Fibroblast of mammary gland (primary cell): ENCODE data around the gene C2orf42.

ENCODE experiments used
- DNase-seq: peaks from one replicate; pipeline ENCODE4 v3.0.0-alpha.2; 2010; ENCODE audit warnings: low read depth
- H3K4me3 ChIP-seq: 2 replicates; pipeline ENCODE4 v1.5.1; 2011; ENCODE audit warnings: low read depth, mild to moderate bottlenecking, low read length, moderate library complexity; ENCODE audit not compliant: control insufficient read depth
- TF ChIP-seq, protein P1 (sequence below): conservative IDR thresholded peaks from 2 replicates; pipeline ENCODE4 v1.5.1; 2011; ENCODE audit warnings: low read depth, low read length, inconsistent platforms; ENCODE audit not compliant: control insufficient read depth, insufficient read depth

The C2orf42 gene

DNA sequence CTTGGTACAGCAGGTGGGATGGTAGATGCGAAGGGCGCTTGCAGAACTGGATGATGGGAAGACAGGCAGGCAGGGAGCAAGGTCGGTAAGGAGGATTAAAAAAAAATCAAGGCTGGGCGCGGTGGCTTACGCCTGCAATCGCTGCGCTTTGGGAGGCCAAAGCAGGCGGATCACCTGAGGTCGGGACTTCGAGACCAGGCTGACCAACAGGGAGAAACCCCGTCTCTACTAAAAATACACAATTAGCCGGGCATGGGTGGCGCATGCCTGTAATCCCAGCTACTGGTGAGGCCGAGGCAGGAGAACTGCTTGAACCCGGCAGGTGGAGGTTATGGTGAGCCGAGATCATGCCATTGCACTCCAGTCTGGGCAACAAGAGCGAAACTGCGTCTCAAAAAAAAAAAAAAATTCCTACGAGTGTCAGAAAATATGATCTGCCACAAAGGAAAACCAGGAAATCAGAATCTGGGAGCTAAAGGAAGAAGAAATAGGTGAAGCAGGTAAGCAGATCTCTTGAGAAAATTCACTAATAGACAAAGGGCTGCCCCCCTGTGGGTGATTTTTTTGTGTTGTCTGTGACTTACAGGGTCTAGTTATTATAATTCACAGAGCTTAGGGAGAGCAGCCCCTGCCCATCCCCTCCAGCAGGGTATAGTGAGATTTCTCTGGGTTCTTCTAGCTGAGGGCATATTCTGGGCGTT, 46.2 kb downstream of the C2orf42 start:
- DNase-seq, result no peak

DNA sequence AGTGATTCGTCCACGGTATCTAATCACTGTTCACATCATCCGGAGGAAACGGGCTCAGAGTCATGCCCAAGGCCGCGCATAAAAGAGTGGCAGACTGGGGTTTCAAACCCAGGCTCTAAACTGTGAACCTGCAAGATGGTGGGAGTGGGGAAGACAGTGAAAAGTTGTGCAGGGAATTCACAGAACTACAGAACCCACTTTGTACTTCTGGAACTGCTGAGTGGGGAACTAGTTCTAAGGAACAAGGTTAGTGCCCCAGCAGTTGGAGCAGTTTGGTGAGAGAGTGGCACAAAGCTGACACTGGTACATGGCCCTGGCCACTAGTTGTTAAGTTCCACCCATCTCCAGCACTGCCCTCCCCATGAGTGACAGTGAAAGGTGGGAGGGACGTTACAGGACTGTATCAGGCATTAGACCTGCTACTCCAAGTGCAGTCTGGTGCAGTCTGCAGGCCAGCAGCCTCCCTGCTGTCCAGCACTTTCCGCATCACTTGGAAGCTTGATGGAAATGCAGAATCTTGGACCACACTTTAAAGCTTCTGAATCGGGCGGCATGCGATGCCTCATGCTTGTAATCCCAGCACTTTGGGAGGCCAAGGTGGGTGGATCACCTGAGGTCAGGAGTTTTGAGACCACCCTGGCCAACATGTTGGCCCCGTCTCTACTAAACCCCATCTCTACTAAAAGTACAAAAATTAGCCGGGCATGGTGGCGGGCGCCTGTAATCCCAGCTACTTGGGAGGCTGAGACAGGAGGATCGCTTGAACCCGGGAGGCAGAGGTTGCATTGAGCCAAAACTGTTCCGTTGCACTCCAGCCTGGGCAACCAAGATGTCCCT, 47.3 kb downstream of the C2orf42 start:
- DNase-seq, result peak; percentile 45

More for the DNA sequence above, 46.2 kb downstream of the C2orf42 start:
- H3K4me3 ChIP-seq, result no peak overlapping the region
- TF ChIP-seq, protein P1, sequence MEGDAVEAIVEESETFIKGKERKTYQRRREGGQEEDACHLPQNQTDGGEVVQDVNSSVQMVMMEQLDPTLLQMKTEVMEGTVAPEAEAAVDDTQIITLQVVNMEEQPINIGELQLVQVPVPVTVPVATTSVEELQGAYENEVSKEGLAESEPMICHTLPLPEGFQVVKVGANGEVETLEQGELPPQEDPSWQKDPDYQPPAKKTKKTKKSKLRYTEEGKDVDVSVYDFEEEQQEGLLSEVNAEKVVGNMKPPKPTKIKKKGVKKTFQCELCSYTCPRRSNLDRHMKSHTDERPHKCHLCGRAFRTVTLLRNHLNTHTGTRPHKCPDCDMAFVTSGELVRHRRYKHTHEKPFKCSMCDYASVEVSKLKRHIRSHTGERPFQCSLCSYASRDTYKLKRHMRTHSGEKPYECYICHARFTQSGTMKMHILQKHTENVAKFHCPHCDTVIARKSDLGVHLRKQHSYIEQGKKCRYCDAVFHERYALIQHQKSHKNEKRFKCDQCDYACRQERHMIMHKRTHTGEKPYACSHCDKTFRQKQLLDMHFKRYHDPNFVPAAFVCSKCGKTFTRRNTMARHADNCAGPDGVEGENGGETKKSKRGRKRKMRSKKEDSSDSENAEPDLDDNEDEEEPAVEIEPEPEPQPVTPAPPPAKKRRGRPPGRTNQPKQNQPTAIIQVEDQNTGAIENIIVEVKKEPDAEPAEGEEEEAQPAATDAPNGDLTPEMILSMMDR, result no peak

DNA sequence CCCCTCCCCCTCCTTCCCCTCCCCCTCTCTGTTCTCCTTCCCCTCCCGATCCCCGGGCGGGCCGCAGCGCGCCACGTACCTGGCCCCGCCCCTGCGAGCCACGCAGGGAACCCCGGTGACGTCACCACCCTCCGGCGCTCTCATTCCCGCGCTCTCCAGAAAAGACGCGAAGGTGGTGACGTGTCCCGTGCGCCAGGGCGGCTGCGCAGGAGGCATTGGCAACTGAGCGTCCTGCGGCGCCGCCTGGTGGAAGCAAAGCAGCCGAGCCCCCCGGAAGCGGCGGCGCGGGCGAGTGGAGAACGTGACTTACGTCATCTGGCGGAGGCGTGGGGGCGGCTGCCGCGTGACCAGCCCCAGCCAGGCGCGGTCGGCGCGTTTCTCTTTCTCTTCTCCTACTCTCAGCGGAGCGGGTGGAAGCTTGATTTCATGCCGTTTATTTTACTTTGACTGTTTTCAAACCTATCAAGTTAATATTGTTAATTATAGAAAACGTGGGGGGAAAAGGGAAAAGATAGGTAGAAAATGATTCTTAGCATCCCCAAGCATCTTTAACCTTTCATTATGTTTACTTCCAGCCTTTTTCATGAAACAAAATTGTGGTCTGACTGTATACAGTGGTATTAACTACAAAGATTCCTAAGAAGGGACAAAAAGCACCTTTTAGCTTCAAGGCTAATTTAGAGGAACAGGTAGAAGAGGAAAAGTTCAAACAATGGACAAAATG, 48.1 kb downstream of the C2orf42 start:
- peak; percentile 99 for DNase-seq
- H3K4me3 ChIP-seq, result peak overlapping the region; percentile 44
- TF ChIP-seq, protein P1, result peak; percentile 59

More for the DNA sequence above, 47.3 kb downstream of the C2orf42 start:
- TF ChIP-seq, protein P1, result no peak
- peak overlapping the region; percentile 44 for H3K4me3 ChIP-seq

DNA sequence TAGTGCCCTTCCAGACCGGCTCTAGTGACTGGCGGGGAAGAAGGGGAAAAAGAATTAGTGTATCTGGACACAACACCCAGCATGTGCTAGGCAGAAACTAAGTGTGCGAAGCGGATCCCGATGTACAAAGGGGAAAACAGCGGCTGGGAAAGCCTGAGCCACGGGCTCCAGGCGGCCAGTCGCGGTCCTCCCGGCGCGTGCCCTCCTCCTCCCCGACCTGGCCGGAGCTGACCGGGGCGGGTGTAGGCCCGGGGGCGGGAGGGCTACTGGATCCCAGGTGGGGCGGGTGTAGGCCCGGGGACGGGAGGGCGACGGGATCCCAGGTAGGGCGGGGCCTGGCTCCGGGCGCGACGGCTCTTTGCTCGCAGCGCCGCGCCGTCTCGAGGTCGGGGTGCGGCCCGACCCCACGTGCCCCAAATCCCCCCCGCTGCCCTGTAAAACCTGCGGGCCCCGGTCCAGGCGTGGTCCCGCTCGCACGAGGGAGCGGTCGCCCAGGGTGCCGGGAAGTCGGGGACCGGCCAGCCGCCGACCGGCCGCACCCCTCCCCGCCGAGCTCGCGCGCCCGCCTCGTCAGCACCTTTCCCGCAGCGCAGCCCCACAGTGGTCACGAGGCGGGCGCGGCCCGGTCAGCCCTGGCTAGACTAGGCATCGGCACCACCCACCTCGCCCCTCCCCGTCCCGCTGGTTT, 48.8 kb downstream of the C2orf42 start:
- H3K4me3 ChIP-seq, result peak overlapping the region; percentile 53
- TF ChIP-seq, protein P1, result no peak
- DNase-seq, result peak; percentile 42

DNA sequence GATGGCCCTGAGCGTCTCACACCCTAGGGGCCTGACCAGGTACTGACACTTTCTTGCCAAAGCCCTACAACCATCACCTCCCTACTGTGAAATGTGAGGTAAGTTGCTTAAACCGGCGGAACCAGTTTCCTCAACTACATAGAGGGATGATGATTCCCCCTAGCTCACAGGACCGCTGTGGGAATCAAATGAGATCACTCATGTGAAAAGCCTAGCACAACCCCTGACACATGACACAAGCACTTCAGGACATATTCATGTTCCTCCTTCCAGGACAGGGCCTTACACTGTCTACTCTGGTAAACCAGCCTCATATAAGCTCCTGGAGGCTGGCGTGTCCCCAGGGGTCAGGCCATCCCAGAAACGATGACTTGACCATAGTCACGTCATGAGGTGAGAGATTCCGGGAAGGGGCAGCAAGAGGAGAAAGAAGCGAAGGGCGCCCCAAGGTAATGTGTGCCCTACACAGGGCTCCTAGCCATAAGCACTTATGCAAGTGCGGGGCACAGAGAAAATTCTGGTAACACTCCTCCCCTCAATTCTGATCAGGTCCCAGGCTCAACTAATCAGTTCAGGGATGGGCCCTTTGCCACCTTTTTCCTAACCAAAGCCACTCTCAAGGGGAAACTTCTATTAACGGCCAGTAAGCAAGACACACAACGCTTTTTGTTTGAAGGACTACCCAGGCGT, 49.5 kb downstream of the C2orf42 start:
- DNase-seq, result peak; percentile 69
- TF ChIP-seq, protein P1, result peak; percentile 17
- peak overlapping the region; percentile 53 for H3K4me3 ChIP-seq
